GM23248 (cell line): ENCODE results near the gene INPP4A. TPM values are rescaled to one million over a fixed set of nuclear protein-coding genes. Genes with fewer than 3 reads are reported as not detected.

ENCODE experiments used
- DNase-seq: peaks from one replicate; pipeline ENCODE4 v3.0.0-alpha.2; 2015
- H2AFZ ChIP-seq: fragments of 200-600 bp; sonication (generic); 2 replicates; pipeline ENCODE4 v1.6.1; 2016; ENCODE audit warnings: antibody characterized with exemption
- H3F3A ChIP-seq: fragments of 200-600 bp; sonication (generic); 2 replicates; pipeline ENCODE4 v1.6.1; 2016; ENCODE audit warnings: mild to moderate bottlenecking, antibody characterized with exemption, mixed run types; ENCODE audit not compliant: insufficient read depth
- H3K27ac ChIP-seq: fragments of 200-600 bp; sonication (generic); 2 replicates; pipeline ENCODE4 v1.5.1; 2016; ENCODE audit warnings: mild to moderate bottlenecking
- H3K27me3 ChIP-seq: fragments of 200-600 bp; sonication (generic); replicated peaks from 2 replicates; pipeline ENCODE4 v1.6.1; 2016; ENCODE audit warnings: mild to moderate bottlenecking; ENCODE audit not compliant: insufficient read depth
- H3K36me3 ChIP-seq: fragments of 200-600 bp; sonication (generic); 2 replicates; pipeline ENCODE4 v1.6.1; 2016; ENCODE audit warnings: low read depth, mild to moderate bottlenecking
- H3K4me1 ChIP-seq: fragments of 200-600 bp; sonication (generic); 2 replicates; pipeline ENCODE4 v1.6.1; 2016; ENCODE audit warnings: mild to moderate bottlenecking; ENCODE audit not compliant: insufficient read depth
- H3K4me2 ChIP-seq: fragments of 200-600 bp; sonication (generic); one replicate; pipeline ENCODE4 v1.6.1; 2016; ENCODE audit warnings: mild to moderate bottlenecking; ENCODE audit not compliant: unreplicated experiment
- H3K4me3 ChIP-seq: fragments of 200-600 bp; sonication (generic); 2 replicates; pipeline ENCODE4 v1.5.1; 2016; ENCODE audit warnings: mild to moderate bottlenecking
- H3K79me2 ChIP-seq: fragments of 200-600 bp; sonication (generic); 2 replicates; pipeline ENCODE4 v1.6.1; 2016; ENCODE audit warnings: mild to moderate bottlenecking; ENCODE audit not compliant: insufficient read depth
- H3K9ac ChIP-seq: fragments of 200-600 bp; sonication (generic); 2 replicates; pipeline ENCODE4 v1.6.1; 2016; ENCODE audit warnings: mild to moderate bottlenecking
- H3K9me2 ChIP-seq: fragments of 200-600 bp; sonication (generic); 2 replicates; pipeline ENCODE4 v1.6.1; 2016; ENCODE audit warnings: mixed run types, mild to moderate bottlenecking, moderate library complexity; ENCODE audit not compliant: insufficient read depth
- H3K9me3 ChIP-seq: fragments of 200-600 bp; sonication (generic); one replicate; pipeline ENCODE4 v1.6.1; 2017; ENCODE audit warnings: low read depth
- H4K20me1 ChIP-seq: fragments of 200-600 bp; sonication (generic); 2 replicates; pipeline ENCODE4 v1.6.0; 2016; ENCODE audit not compliant: insufficient read depth
- EZH2 ChIP-seq: fragments of 200-600 bp; sonication (generic); IDR thresholded peaks from 2 replicates; pipeline ENCODE4 v1.6.1; 2018; ENCODE audit warnings: antibody characterized with exemption, mild to moderate bottlenecking; ENCODE audit not compliant: insufficient read depth, poor library complexity, severe bottlenecking
- EZH2phosphoT487 ChIP-seq: fragments of 200-600 bp; sonication (generic); IDR thresholded peaks from 2 replicates; pipeline ENCODE4 v1.6.1; 2018; ENCODE audit warnings: antibody characterized with exemption, moderate library complexity, mild to moderate bottlenecking, low read depth; ENCODE audit not compliant: insufficient read depth
- WGBS, 2 experiments: methylation state at CpG; one replicate each; pipeline ENCODE4 v1.1.6; 2015 to 2017; ENCODE audit warnings: low lambda C conversion rate in 2 of 2, low coverage in 1 of 2; ENCODE audit errors: missing lambda C conversion rate in 2 of 2; 5-methylcytosine and 5-hydroxymethylcytosine counted together
- in situ Hi-C: fragments of 300-500 bp; cut with MboI; formaldehyde crosslinking; loops from 2 replicates; pipeline ENCODE4 v1.15.0; 2020
- polyA plus RNA-seq: library from polyadenylated mRNA; unstranded; fragments of >200 nt; fragmentation: Nextera tagmentation; extraction: Ambion mirVana; gene quantifications from 2 replicates; pipeline ENCODE4 v1.2.1, GENCODE V29; 2016
- total RNA-seq: library from RNA; depleted of rRNA; stranded (reverse); fragments of >200 nt; shearing (Covaris generic); gene quantifications from 2 replicates; pipeline ENCODE4 v1.2.3, GENCODE V29; 2014

INPP4A gene
- total and polyA plus RNA-seq, 2 experiments from 2014 or later, result 9.5 to 16.0 TPM

GRCh38 chr2:98479959-98480524, 35.4 kb downstream of the INPP4A start:
- TF ChIP-seq EZH2 (no peak), EZH2phosphoT487 (no peak)
- Histone ChIP-seq H3K36me3 (no peaks in the 10 kb centered on the region), H3F3A (peaks cover 7% of the 10 kb centered on the region; the same call in 1 of the 2 replicates), H3K4me2 (peak overlapping the region; percentile 12), H2AFZ (no peak overlapping the region), H4K20me1 (no peaks in the 10 kb centered on the region; the same call in 1 of the 2 replicates), H3K9me3 (no peaks in the 10 kb centered on the region), H3K27me3 (no peaks in the 10 kb centered on the region), H3K79me2 (peaks cover 30% of the 10 kb centered on the region; the same call in 1 of the 2 replicates), H3K9me2 (no peaks in the 10 kb centered on the region), H3K27ac (no peak overlapping the region), H3K9ac (no peak overlapping the region), H3K4me3 (no peak overlapping the region), H3K4me1 (peaks cover 12% of the 10 kb centered on the region)
- peak; percentile 83 for DNase-seq
- 11 to 14% methylated on average over 4 of the region's 4 CpGs for WGBS, 2 experiments
- in situ Hi-C loops, result no loop called here

- no peaks in the 10 kb centered on the region for H3K9me2 ChIP-seq
- H3K27me3 ChIP-seq, result no peaks in the 10 kb centered on the region
- DNase-seq, result no peak
- H3K79me2 ChIP-seq, result peaks cover 32% of the 10 kb centered on the region; the same call in 1 of the 2 replicates
- in situ Hi-C loops, result no loop called here
- no peak overlapping the region for H3K4me2 ChIP-seq
- no peaks in the 10 kb centered on the region; the same call in 1 of the 2 replicates for H4K20me1 ChIP-seq
- no peak overlapping the region for H3K27ac ChIP-seq
- H3F3A ChIP-seq, result peaks cover 7% of the 10 kb centered on the region; the same call in 1 of the 2 replicates
- TF ChIP-seq EZH2, result no peak
- TF ChIP-seq EZH2phosphoT487, result no peak
- WGBS, 2 experiments, result 75 to 83% methylated on average over 9 of the region's 9 CpGs
- no peak overlapping the region for H3K4me3 ChIP-seq
- no peaks in the 10 kb centered on the region for H3K36me3 ChIP-seq
- H3K4me1 ChIP-seq, result peaks cover 12% of the 10 kb centered on the region
- no peak overlapping the region for H2AFZ ChIP-seq
- no peak overlapping the region for H3K9ac ChIP-seq
- no peaks in the 10 kb centered on the region for H3K9me3 ChIP-seq
Observed at GRCh38 chr2:98480598-98480997, 35.9 kb downstream of the INPP4A start.

DNA sequence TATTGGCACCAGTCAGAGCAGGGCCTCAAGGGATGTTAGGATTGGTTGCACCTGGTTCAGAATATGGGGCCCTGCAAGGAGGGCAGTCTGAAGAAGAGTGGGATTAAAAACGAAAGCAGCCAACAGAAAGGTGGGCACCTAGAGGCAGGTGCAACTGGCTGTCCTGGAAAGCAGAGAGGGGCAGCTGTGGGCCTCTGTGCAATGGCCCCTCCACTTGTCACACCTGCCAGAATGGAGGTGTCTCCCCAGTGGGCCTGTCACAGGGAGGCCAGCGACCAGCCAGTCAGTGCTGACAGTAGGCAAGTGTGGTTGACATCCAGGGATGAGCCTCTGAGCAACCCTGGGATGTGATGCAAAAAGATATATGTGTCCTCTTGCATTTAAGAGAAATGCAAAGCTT, 37.7 kb downstream of the INPP4A start:
- Histone ChIP-seq H3K9me2 (no peaks in the 10 kb centered on the region), H3K9me3 (no peaks in the 10 kb centered on the region), H3K36me3 (no peaks in the 10 kb centered on the region), H3K27me3 (no peaks in the 10 kb centered on the region), H3F3A (peaks cover 7% of the 10 kb centered on the region; the same call in 1 of the 2 replicates), H3K4me3 (no peak overlapping the region), H3K4me1 (peaks cover 20% of the 10 kb centered on the region), H3K79me2 (peaks cover 37% of the 10 kb centered on the region; the same call in 1 of the 2 replicates), H4K20me1 (no peaks in the 10 kb centered on the region; the same call in 1 of the 2 replicates), H2AFZ (no peak overlapping the region), H3K4me2 (no peak overlapping the region), H3K27ac (no peak overlapping the region), H3K9ac (no peak overlapping the region)
- DNase-seq, result no peak
- in situ Hi-C loops, result no loop called here
- TF ChIP-seq EZH2 (no peak), EZH2phosphoT487 (no peak)
- 94 to 97% methylated on average over 2 of the region's 2 CpGs for WGBS, 2 experiments

DNA sequence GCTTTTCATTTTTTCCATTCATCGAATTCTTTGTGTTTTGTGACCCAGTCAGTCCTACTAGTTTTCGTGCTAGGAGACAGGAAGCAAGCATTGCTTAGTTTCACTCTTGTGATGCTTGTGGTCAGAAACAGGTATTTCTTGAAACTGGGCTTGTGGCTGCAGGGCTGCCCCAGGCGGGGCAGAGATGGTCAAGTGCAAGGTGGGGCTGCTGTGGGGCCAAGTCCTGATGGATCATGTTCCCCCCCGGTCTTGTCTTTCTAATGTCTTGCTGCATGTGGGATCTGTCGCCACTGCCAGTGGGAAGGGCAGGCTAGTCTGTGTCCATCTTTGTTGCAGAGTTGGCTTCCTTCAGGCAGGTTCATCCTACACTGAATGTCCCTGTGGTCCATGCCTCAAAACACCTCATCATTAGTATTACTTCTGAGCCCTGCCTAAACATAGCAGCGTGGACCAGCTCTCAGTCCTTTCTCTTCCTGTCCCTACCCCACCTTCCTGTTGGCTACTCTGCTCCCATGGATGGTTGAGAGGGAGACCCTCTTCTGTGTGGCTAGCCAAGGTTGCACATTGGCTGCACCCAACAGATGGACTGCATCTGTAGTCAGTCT, 38.7 kb downstream of the INPP4A start:
- no peaks in the 10 kb centered on the region; the same call in 1 of the 2 replicates for H4K20me1 ChIP-seq

More for the DNA sequence above, 38.7 kb downstream of the INPP4A start:
- H3K9ac ChIP-seq, result no peak overlapping the region
- WGBS, 2 experiments, result 97 to 100% methylated on average over 6 of the region's 6 CpGs
- H3K4me1 ChIP-seq, result peaks cover 22% of the 10 kb centered on the region
- in situ Hi-C loops, result no loop called here
- no peak overlapping the region for H3K4me3 ChIP-seq
- H3K4me2 ChIP-seq, result no peak overlapping the region
- H3K27me3 ChIP-seq, result no peaks in the 10 kb centered on the region
- no peak for DNase-seq
- H3K79me2 ChIP-seq, result peaks cover 47% of the 10 kb centered on the region
- H3K27ac ChIP-seq, result no peak overlapping the region
- TF ChIP-seq EZH2, result no peak
- no peak for TF ChIP-seq EZH2phosphoT487
- no peaks in the 10 kb centered on the region for H3K36me3 ChIP-seq
- H3K9me3 ChIP-seq, result no peaks in the 10 kb centered on the region
- H3K9me2 ChIP-seq, result no peaks in the 10 kb centered on the region
- H3F3A ChIP-seq, result peaks cover 7% of the 10 kb centered on the region; the same call in 1 of the 2 replicates
- no peak overlapping the region for H2AFZ ChIP-seq
